Pancreas (tissue), 10 donors: ENCODE measurements around the gene KRT86. TPM values are rescaled to one million over a fixed set of nuclear protein-coding genes. Genes with fewer than 3 reads are reported as not detected.
A peak's percentile ranks its signal among the peaks of the same experiment; 100 is the strongest.

Experiments
- ATAC-seq, 4 donors: fragments of 200-7000 bp; cut with Tn5 transposase; one replicate each; pipeline versions ENCODE4 v1.8.0 to v1.9.1; 2020; ENCODE audit warnings: mild to moderate bottlenecking in 4 of 4, moderate library complexity in 4 of 4
- DNase-seq, 6 donors: peaks; one replicate each; pipeline ENCODE4 v3.0.0-alpha.2; 2020
- FAIRE-seq: peaks from 2 replicates; lab custom pipeline; 2012; peaks lifted over from hg19 to GRCh38; lab: Jason Lieb, UNC
- H3K27ac ChIP-seq, 4 donors: fragments of 200-600 bp; sonication (generic); 1 replicate in 3 of 4; 2 replicates in 1 of 4; pipeline versions ENCODE4 v1.5.0 to v1.8.0; 2020
- H3K27me3 ChIP-seq, 4 donors: fragments of 200-600 bp; one replicate each; pipeline ENCODE4 v1.8.0; 2021
- H3K36me3 ChIP-seq, 3 donors: fragments of 200-600 bp; sonication (generic) in 1 of 3; one replicate each; pipeline versions ENCODE4 v1.5.0 to v1.8.0; 2020 to 2021
- H3K4me1 ChIP-seq, 3 donors: fragments of 200-600 bp; one replicate each; pipeline ENCODE4 v1.8.0; 2021
- H3K4me3 ChIP-seq, 4 donors: fragments of 200-600 bp; sonication (generic) in 2 of 4; one replicate each; pipeline versions ENCODE4 v1.5.0 to v1.8.0; 2020 to 2021
- H3K9me3 ChIP-seq, 4 donors: fragments of 200-600 bp; one replicate each; pipeline ENCODE4 v1.8.0; 2021
- CTCF ChIP-seq, 4 donors: fragments of 200-600 bp; sonication (generic) in 3 of 4; IDR thresholded peaks; one replicate each; pipeline versions ENCODE4 v1.5.0 to v1.8.0; 2021; ENCODE audit warnings: antibody characterized with exemption in 4 of 4
- WGBS, 2 donors: extraction: QIAGEN DNeasy Blood & Tissue Kit; methylation state at CpG; one replicate each; pipeline ENCODE4 v1.1.7; 2013; 5-methylcytosine and 5-hydroxymethylcytosine counted together
- intact Hi-C, 3 donors: fragments of 100-400 bp; cut with DNase I; formaldehyde crosslinking; loops; one replicate each; pipeline versions ENCODE4 v1.11.1 to v1.14.2; 2022
- polyA plus RNA-seq, 2 donors: library from polyadenylated mRNA; stranded (reverse); fragments of 200-250 nt; gene quantifications; one replicate each; pipeline ENCODE4 v1.2.3, GENCODE V29; 2013
- total RNA-seq, 6 donors: library from RNA; stranded (reverse); fragmentation: NEBNext Ultra II Directional in 4 of 6; extraction: Animal tissue kit (Norgen Biotek cat#: 25700) in 4 of 6; gene quantifications; one replicate each; pipeline versions ENCODE4 v1.2.1 to v1.2.4, GENCODE V29; 2021 to 2023
- donor health status: healthy with polysubstance abuse.
- donor health status: DM: no; HTN: no; CAD: no; lungs with moderate emphysema.
- donor health status: DM: no; HTN: no; CAD: no.
- donor health status: control.
- donor health status: control.
- donor health status: Bipolar disorder and iron deficiency.
- donor health status: DM: yes; HTN: yes; CAD: no.
- donor health status: DM: no; HTN: no; CAD: no.
- donor health status: DM: no; HTN: no; CAD: no.
- donor health status: DM: yes; HTN: yes; CAD: no.

The KRT86 gene
- total RNA-seq (1 to 10 TPM in 4 of 6 donors, under 1 TPM in 2; 0.60 to 3.3 (median 1.6) TPM), polyA plus RNA-seq (1 to 10 TPM; 1.5 to 3.2 TPM)

GRCh38 chr12:52274521-52275120 lies at the start of gene KRT86:
TSS of gene KRT86 (plus strand) at chr12:52274645. CDS start at chr12:52301917, 27,272 bp downstream.
- Histone ChIP-seq H3K4me1 (peaks cover 0 to 4% (median 0%) of the 10 kb centered on the region in 3 donors), H3K9me3 (no peaks in the 10 kb centered on the region), H3K27ac (no peak within 1 kb of the TSS), H3K27me3 (no peaks in the 10 kb centered on the region), H3K4me3 (no peak within 1 kb of the TSS), H3K36me3 (no peaks in the 10 kb centered on the region)
- DNase-seq (peak in 2 of 6 donors; percentile 6), ATAC-seq (no peak), FAIRE-seq (no peak)
- no peak for TF ChIP-seq CTCF (IDR thresholded peaks at IDR 0.05)
- intact Hi-C loops = loop anchor here in 1 of 3 donors (10.0 kb wide), 1 partner anchor 60 kb away; no protein-coding TSS in a partner anchor
- 70 to 86% methylated on average over 3 of the region's 3 CpGs for WGBS, 2 donors

GRCh38 chr12:52225752-52226151 lies 48.7 kb upstream of the KRT86 start:
- no peak for TF ChIP-seq CTCF (IDR thresholded peaks at IDR 0.05)
- peak in 1 of 6 donors; percentile 0 for DNase-seq
- Histone ChIP-seq H3K27ac (no peak overlapping the region), H3K36me3 (no peaks in the 10 kb centered on the region), H3K4me3 (no peak overlapping the region), H3K9me3 (no peaks in the 10 kb centered on the region), H3K4me1 (peaks cover 27 to 34% (median 27%) of the 10 kb centered on the region in 3 donors), H3K27me3 (no peaks in the 10 kb centered on the region)
- FAIRE-seq = no peak
- WGBS, 2 donors = 91% methylated on average over 4 of the region's 4 CpGs
- no peak for ATAC-seq
- intact Hi-C loops = no loop called here

GRCh38 chr12:52226446-52226845 lies 48.0 kb upstream of the KRT86 start:
- no peaks in the 10 kb centered on the region for H3K36me3 ChIP-seq
- H3K4me3 ChIP-seq = no peak overlapping the region
- ATAC-seq (no peak), DNase-seq (no peak), FAIRE-seq (no peak)
- H3K4me1 ChIP-seq = peaks cover 26 to 33% (median 29%) of the 10 kb centered on the region in 3 donors
- no peak overlapping the region for H3K27ac ChIP-seq
- 56 to 76% methylated on average over 4 of the region's 4 CpGs for WGBS, 2 donors
- TF ChIP-seq CTCF (IDR thresholded peaks at IDR 0.05) = no peak
- intact Hi-C loops = no loop called here
- no peaks in the 10 kb centered on the region for H3K27me3 ChIP-seq
- no peaks in the 10 kb centered on the region for H3K9me3 ChIP-seq

- ATAC-seq (no peak), FAIRE-seq (no peak), DNase-seq (no peak)
- intact Hi-C loops = no loop called here
- WGBS, 2 donors = 69 to 84% methylated on average over 5 of the region's 5 CpGs
- Histone ChIP-seq H3K36me3 (no peaks in the 10 kb centered on the region), H3K27ac (no peak overlapping the region), H3K27me3 (no peaks in the 10 kb centered on the region), H3K4me1 (peaks cover 16 to 27% (median 26%) of the 10 kb centered on the region in 3 donors), H3K4me3 (no peak overlapping the region), H3K9me3 (no peaks in the 10 kb centered on the region)
- TF ChIP-seq CTCF (IDR thresholded peaks at IDR 0.05) = no peak
Observed at GRCh38 chr12:52227606-52228166, 46.8 kb upstream of the KRT86 start.

- Histone ChIP-seq H3K9me3 (no peaks in the 10 kb centered on the region), H3K4me1 (peaks cover 9 to 21% (median 21%) of the 10 kb centered on the region in 3 donors), H3K4me3 (no peak overlapping the region), H3K27ac (no peak overlapping the region), H3K36me3 (no peaks in the 10 kb centered on the region), H3K27me3 (no peaks in the 10 kb centered on the region)
- FAIRE-seq (no peak), DNase-seq (no peak), ATAC-seq (no peak)
- TF ChIP-seq CTCF (IDR thresholded peaks at IDR 0.05) = no peak
- WGBS, 2 donors = 50 to 76% methylated on average over 3 of the region's 3 CpGs
- intact Hi-C loops = no loop called here
Observed at GRCh38 chr12:52228366-52228765, 46.1 kb upstream of the KRT86 start.
